ENCODE measurements around the gene SEMA4D.

SEMA4D gene

GRCh38 chr9:89398621-89399020, 99.3 kb downstream of the SEMA4D start:
- in situ Hi-C loops (cut with HindIII; ENCODE audit: low sequenced_read_pairs), result no loop called here
- no peak for DNase-seq (ENCODE audit: low read depth, low spot score)
- no peak overlapping the region for H3K4me3 ChIP-seq (ENCODE audit: low read depth, low read length)
- TF ChIP-seq CTCF (IDR thresholded peaks at IDR 0.05; ENCODE audit: low read depth, low read length), result no peak

GRCh38 chr9:89397471-89397870, 100.4 kb downstream of the SEMA4D start:
- H3K4me3 ChIP-seq (ENCODE audit: low read depth, low read length), result no peak overlapping the region
- in situ Hi-C loops (cut with HindIII; ENCODE audit: low sequenced_read_pairs), result no loop called here
- no peak for TF ChIP-seq CTCF (IDR thresholded peaks at IDR 0.05; ENCODE audit: low read depth, low read length)
- DNase-seq (ENCODE audit: low read depth, low spot score), result no peak

GRCh38 chr9:89395931-89396710, 101.8 kb downstream of the SEMA4D start:
- in situ Hi-C loops (cut with HindIII; ENCODE audit: low sequenced_read_pairs), result no loop called here
- no peak overlapping the region for H3K4me3 ChIP-seq (ENCODE audit: low read depth, low read length)
- TF ChIP-seq CTCF (IDR thresholded peaks at IDR 0.05; ENCODE audit: low read depth, low read length), result no peak
- no peak for DNase-seq (ENCODE audit: low read depth, low spot score)

GRCh38 chr9:89394412-89394811, 103.5 kb downstream of the SEMA4D start:
- in situ Hi-C loops (cut with HindIII; ENCODE audit: low sequenced_read_pairs), result no loop called here
- H3K4me3 ChIP-seq (ENCODE audit: low read depth, low read length), result no peak overlapping the region
- DNase-seq (ENCODE audit: low read depth, low spot score), result no peak
- no peak for TF ChIP-seq CTCF (IDR thresholded peaks at IDR 0.05; ENCODE audit: low read depth, low read length)

GRCh38 chr9:89391585-89391984, 106.3 kb downstream of the SEMA4D start:
- H3K4me3 ChIP-seq (ENCODE audit: low read depth, low read length), result no peak overlapping the region
- no peak for TF ChIP-seq CTCF (IDR thresholded peaks at IDR 0.05; ENCODE audit: low read depth, low read length)
- DNase-seq (ENCODE audit: low read depth, low spot score), result no peak
- in situ Hi-C loops (cut with HindIII; ENCODE audit: low sequenced_read_pairs), result no loop called here

- TF ChIP-seq CTCF (IDR thresholded peaks at IDR 0.05; ENCODE audit: low read depth, low read length), result no peak
- H3K4me3 ChIP-seq (ENCODE audit: low read depth, low read length), result no peak overlapping the region
- no peak for DNase-seq (ENCODE audit: low read depth, low spot score)
- in situ Hi-C loops (cut with HindIII; ENCODE audit: low sequenced_read_pairs), result no loop called here
Observed at GRCh38 chr9:89390578-89391116, 107.3 kb downstream of the SEMA4D start.

Measured in astrocyte of the spinal cord (primary cell).